Measurements from ENCODE around the gene C14orf93.

The C14orf93 gene

DNA sequence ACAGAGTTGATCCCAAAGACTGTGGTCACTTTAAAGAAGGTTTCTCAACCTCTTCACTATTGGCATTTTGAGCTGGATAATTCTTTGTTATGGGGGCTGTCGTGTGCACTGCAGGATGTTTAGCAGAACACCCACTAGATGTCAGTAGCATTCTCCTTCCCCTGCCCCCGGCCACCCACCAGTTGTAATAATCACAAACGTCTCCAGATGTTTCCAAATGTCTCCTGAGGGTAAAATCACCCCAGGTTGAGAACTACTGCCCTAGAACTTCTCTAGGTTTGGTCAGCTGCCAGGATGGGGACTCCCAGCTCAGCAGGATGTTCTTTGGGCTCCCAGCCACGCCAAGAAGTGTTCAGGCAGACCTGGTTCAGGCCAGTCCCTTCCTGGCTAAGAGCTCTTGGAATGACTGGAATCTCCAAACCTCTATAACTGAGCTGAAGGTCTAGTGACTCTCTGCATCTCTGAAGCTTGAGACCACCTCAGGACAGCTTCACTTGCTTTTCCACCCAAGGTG lies 15.1 kb downstream of the C14orf93 start:
- POLR2A ChIA-PET, result interaction anchor here (0.6 to 5.3 kb wide), 14 partner anchors 9 to 100 kb away, joined by 3 to 65 read pairs (median 8); partner anchors contain the start of genes ACIN1, AJUBA, C14orf119 and CDH24
- DNase-seq (ENCODE audit: extremely low spot score), result peak; percentile 50
- CTCF ChIA-PET, result interaction anchor here (0.5 to 7.5 kb wide), 31 partner anchors 9 to 1257 kb away, joined by 3 to 133 read pairs (median 5); partner anchors contain the start of genes AJUBA, CDH24, HAUS4 and PRMT5

DNA sequence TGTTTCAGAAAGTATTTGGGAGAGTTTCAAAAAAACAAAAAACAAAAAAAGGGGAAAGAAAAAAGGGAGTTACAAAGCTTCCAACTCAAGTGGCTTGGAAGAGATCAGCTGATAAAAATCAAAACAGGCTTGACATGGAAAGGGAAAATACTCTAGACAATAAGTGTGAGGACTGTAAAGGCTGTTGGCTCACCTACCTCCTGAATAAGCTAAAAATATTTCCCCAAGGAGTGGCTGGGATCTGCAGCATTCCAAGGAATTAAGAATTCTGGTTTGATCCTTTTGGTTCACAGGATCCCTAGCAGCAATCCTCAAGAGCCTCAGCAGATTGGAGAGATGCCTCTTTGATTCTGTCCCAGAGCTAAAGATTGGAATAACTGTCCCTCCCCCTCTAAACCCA lies 16.4 kb downstream of the C14orf93 start:
- POLR2A ChIA-PET, result interaction anchor here (0.9 to 1.6 kb wide), 2 partner anchors 13 to 78 kb away, joined by 3 to 6 read pairs; no protein-coding TSS in a partner anchor
- DNase-seq (ENCODE audit: extremely low spot score), result no peak
- CTCF ChIA-PET, result interaction anchor here (1.0 to 7.5 kb wide), 4 partner anchors 13 to 75 kb away, joined by 4 to 133 read pairs (median 20); partner anchors contain the start of gene CDH24
- TF ChIP-seq ELF4 (IDR thresholded peaks at IDR 0.05) (no peak), LEF1 (IDR thresholded peaks at IDR 0.05; ENCODE audit: borderline replicate concordance) (no peak), NFRKB (IDR thresholded peaks at IDR 0.05) (no peak), CTBP1 (IDR thresholded peaks at IDR 0.05; ENCODE audit: borderline replicate concordance) (no peak), FOXA1 (IDR thresholded peaks at IDR 0.05) (no peak), BHLHE40 (IDR thresholded peaks at IDR 0.05; ENCODE audit: borderline replicate concordance) (no peak), SUZ12 (IDR thresholded peaks at IDR 0.05) (no peak), L3MBTL2 (conservative IDR thresholded peaks at IDR 0.05) (no peak), FOXM1 (IDR thresholded peaks at IDR 0.05; ENCODE audit: borderline replicate concordance) (no peak), ZNF384 (IDR thresholded peaks at IDR 0.05) (no peak), ARNT (IDR thresholded peaks at IDR 0.05) (no peak), FOXK2 (IDR thresholded peaks at IDR 0.05) (no peak), TARDBP (IDR thresholded peaks at IDR 0.05) (no peak)

More for the DNA sequence above, 15.1 kb downstream of the C14orf93 start:
- TF ChIP-seq HDGF (IDR thresholded peaks at IDR 0.05; ENCODE audit: borderline replicate concordance) (no peak), SUZ12 (IDR thresholded peaks at IDR 0.05) (no peak), ARNT (IDR thresholded peaks at IDR 0.05) (no peak), ZNF384 (IDR thresholded peaks at IDR 0.05) (no peak), SP1 (IDR thresholded peaks at IDR 0.05) (no peak), FOXK2 (IDR thresholded peaks at IDR 0.05) (no peak), NFRKB (IDR thresholded peaks at IDR 0.05) (no peak), ELF4 (IDR thresholded peaks at IDR 0.05) (no peak), CTBP1 (IDR thresholded peaks at IDR 0.05; ENCODE audit: borderline replicate concordance) (no peak), TARDBP (IDR thresholded peaks at IDR 0.05) (no peak), FOXA1 (IDR thresholded peaks at IDR 0.05) (no peak)

GRCh38 chr14:22991852-22992251 lies 18.1 kb downstream of the C14orf93 start:
- ChIA-PET CTCF (interaction anchor here (1.5 to 7.5 kb wide), 2 partner anchors 15 to 63 kb away, joined by 3 to 133 read pairs; partner anchors contain the start of gene CDH24), POLR2A (no interaction called here)
- no peak for TF ChIP-seq SUZ12 (IDR thresholded peaks at IDR 0.05)
- no peak for TF ChIP-seq FOXA1 (IDR thresholded peaks at IDR 0.05)
- TF ChIP-seq LEF1 (IDR thresholded peaks at IDR 0.05; ENCODE audit: borderline replicate concordance), result no peak
- no peak for TF ChIP-seq ZNF384 (IDR thresholded peaks at IDR 0.05)
- no peak for TF ChIP-seq TARDBP (IDR thresholded peaks at IDR 0.05)
- TF ChIP-seq FOXM1 (IDR thresholded peaks at IDR 0.05; ENCODE audit: borderline replicate concordance), result no peak
- TF ChIP-seq CTBP1 (IDR thresholded peaks at IDR 0.05; ENCODE audit: borderline replicate concordance), result no peak
- TF ChIP-seq ARNT (IDR thresholded peaks at IDR 0.05), result no peak
- no peak for TF ChIP-seq ELF4 (IDR thresholded peaks at IDR 0.05)
- TF ChIP-seq HDGF (IDR thresholded peaks at IDR 0.05; ENCODE audit: borderline replicate concordance), result no peak
- no peak for DNase-seq (ENCODE audit: extremely low spot score)

DNA sequence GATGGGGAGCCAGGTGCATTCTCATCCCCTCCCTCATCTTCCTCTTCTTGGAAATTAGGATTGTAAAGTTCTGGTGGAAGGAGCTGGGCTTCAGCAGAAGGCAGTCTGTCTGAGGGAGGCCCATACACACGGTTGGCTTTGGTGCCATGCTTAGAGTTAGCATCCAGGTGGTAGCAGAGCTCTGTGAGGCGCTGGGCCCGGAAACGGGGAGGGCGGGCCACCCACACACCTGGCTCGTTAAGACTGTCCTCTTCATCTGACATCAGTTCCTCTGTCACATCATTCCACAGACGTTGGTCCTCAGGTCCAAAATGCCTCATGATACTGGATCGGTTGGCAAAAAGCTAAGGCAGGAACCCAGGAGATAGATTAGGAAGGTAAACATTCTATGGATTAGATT lies 22.7 kb downstream of the C14orf93 start:
- TF ChIP-seq FOXK2 (IDR thresholded peaks at IDR 0.05) (no peak), LEF1 (IDR thresholded peaks at IDR 0.05; ENCODE audit: borderline replicate concordance) (no peak), FOXM1 (IDR thresholded peaks at IDR 0.05; ENCODE audit: borderline replicate concordance) (no peak), ARNT (IDR thresholded peaks at IDR 0.05) (no peak), L3MBTL2 (conservative IDR thresholded peaks at IDR 0.05) (no peak), TARDBP (IDR thresholded peaks at IDR 0.05) (no peak), NFRKB (IDR thresholded peaks at IDR 0.05) (no peak), ELF4 (IDR thresholded peaks at IDR 0.05) (no peak), HDGF (IDR thresholded peaks at IDR 0.05; ENCODE audit: borderline replicate concordance) (no peak)
- ChIA-PET POLR2A (interaction anchor here (1.6 to 6.1 kb wide), 6 partner anchors 8 to 70 kb away, joined by 3 to 56 read pairs (median 18); partner anchors contain the start of genes CDH24 and PSMB5), CTCF (interaction anchor here (0.6 to 7.0 kb wide), 21 partner anchors 8 to 464 kb away, joined by 3 to 159 read pairs (median 10); partner anchors contain the start of genes ACIN1, C14orf119, CDH24 and PRMT5)
- DNase-seq (ENCODE audit: extremely low spot score), result no peak

GRCh38 chr14:22986508-22987054 lies 23.4 kb downstream of the C14orf93 start:
- CTCF ChIA-PET, result interaction anchor here (0.6 to 7.0 kb wide), 36 partner anchors 9 to 445 kb away, joined by 3 to 159 read pairs (median 6); partner anchors contain the start of genes ACIN1, C14orf119, CDH24 and HAUS4
- TF ChIP-seq BHLHE40 (IDR thresholded peaks at IDR 0.05; ENCODE audit: borderline replicate concordance), result no peak
- no peak for TF ChIP-seq ELF4 (IDR thresholded peaks at IDR 0.05)
- TF ChIP-seq FOXM1 (IDR thresholded peaks at IDR 0.05; ENCODE audit: borderline replicate concordance), result no peak
- TF ChIP-seq, protein P1, sequence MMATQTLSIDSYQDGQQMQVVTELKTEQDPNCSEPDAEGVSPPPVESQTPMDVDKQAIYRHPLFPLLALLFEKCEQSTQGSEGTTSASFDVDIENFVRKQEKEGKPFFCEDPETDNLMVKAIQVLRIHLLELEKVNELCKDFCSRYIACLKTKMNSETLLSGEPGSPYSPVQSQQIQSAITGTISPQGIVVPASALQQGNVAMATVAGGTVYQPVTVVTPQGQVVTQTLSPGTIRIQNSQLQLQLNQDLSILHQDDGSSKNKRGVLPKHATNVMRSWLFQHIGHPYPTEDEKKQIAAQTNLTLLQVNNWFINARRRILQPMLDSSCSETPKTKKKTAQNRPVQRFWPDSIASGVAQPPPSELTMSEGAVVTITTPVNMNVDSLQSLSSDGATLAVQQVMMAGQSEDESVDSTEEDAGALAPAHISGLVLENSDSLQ (IDR thresholded peaks at IDR 0.05), result no peak
- TF ChIP-seq HDGF (IDR thresholded peaks at IDR 0.05; ENCODE audit: borderline replicate concordance), result no peak
- no peak for TF ChIP-seq SUZ12 (IDR thresholded peaks at IDR 0.05)
- no peak for TF ChIP-seq FOXK2 (IDR thresholded peaks at IDR 0.05)
- no peak for TF ChIP-seq TARDBP (IDR thresholded peaks at IDR 0.05)
- TF ChIP-seq CTBP1 (IDR thresholded peaks at IDR 0.05; ENCODE audit: borderline replicate concordance), result no peak
- no peak for TF ChIP-seq SP1 (IDR thresholded peaks at IDR 0.05)
- TF ChIP-seq ZNF384 (IDR thresholded peaks at IDR 0.05), result no peak
- TF ChIP-seq NFRKB (IDR thresholded peaks at IDR 0.05), result no peak
- TF ChIP-seq LEF1 (IDR thresholded peaks at IDR 0.05; ENCODE audit: borderline replicate concordance), result no peak
- no peak for TF ChIP-seq ARNT (IDR thresholded peaks at IDR 0.05)
- no peak for TF ChIP-seq L3MBTL2 (conservative IDR thresholded peaks at IDR 0.05)
- TF ChIP-seq FOXA1 (IDR thresholded peaks at IDR 0.05), result no peak
- POLR2A ChIA-PET, result interaction anchor here (0.8 to 6.1 kb wide), 12 partner anchors 9 to 108 kb away, joined by 3 to 56 read pairs (median 5); partner anchors contain the start of genes ACIN1, C14orf119, CDH24 and HAUS4
- peak; percentile 79 for DNase-seq (ENCODE audit: extremely low spot score)

- no peak for TF ChIP-seq FOXM1 (IDR thresholded peaks at IDR 0.05; ENCODE audit: borderline replicate concordance)
- TF ChIP-seq NFRKB (IDR thresholded peaks at IDR 0.05), result no peak
- TF ChIP-seq FOXA1 (IDR thresholded peaks at IDR 0.05), result no peak
- ChIA-PET CTCF (interaction anchor here (0.6 to 7.0 kb wide), 35 partner anchors 9 to 444 kb away, joined by 3 to 159 read pairs (median 6); partner anchors contain the start of genes ACIN1, C14orf119, CDH24 and HAUS4), POLR2A (interaction anchor here (0.8 to 6.1 kb wide), 12 partner anchors 9 to 109 kb away, joined by 3 to 56 read pairs (median 5); partner anchors contain the start of genes ACIN1, C14orf119, CDH24 and HAUS4)
- no peak for DNase-seq (ENCODE audit: extremely low spot score)
Measured at GRCh38 chr14:22985894-22986507, 23.9 kb downstream of the C14orf93 start.
